HFF-Myc (cell line): ENCODE results near the gene RUNX2.

Experiments used
- DNase-seq: peaks from one replicate; pipeline ENCODE4 v3.0.0-alpha.2; 2011; ENCODE audit warnings: low read depth; ENCODE audit errors: extremely low read depth
- H3K4me3 ChIP-seq: replicated peaks from 2 replicates; pipeline ENCODE4 v1.5.1; 2011; ENCODE audit warnings: low read depth, mild to moderate bottlenecking, control low read depth, low read length
- CTCF ChIP-seq: IDR thresholded peaks from 2 replicates; pipeline ENCODE4 v1.5.1; 2012; ENCODE audit warnings: mild to moderate bottlenecking, low read depth, low read length, control low read depth; ENCODE audit errors: missing control alignments

RUNX2 gene

GRCh38 chr6:45541934-45542333, 213.8 kb downstream of the RUNX2 start:
- TF ChIP-seq CTCF, result no peak
- no peak for DNase-seq
- H3K4me3 ChIP-seq, result no peak overlapping the region

GRCh38 chr6:45543298-45544235, 215.4 kb downstream of the RUNX2 start:
- no peak overlapping the region for H3K4me3 ChIP-seq
- no peak for DNase-seq
- TF ChIP-seq CTCF, result no peak

- no peak for TF ChIP-seq CTCF
- H3K4me3 ChIP-seq, result no peak overlapping the region
- no peak for DNase-seq
These were observed 217.3 kb downstream of the RUNX2 start for GRCh38 chr6:45545416-45545815.

GRCh38 chr6:45548657-45549515, 220.8 kb downstream of the RUNX2 start:
- no peak for TF ChIP-seq CTCF
- DNase-seq, result no peak

GRCh38 chr6:45552536-45552935, 224.4 kb downstream of the RUNX2 start:
- H3K4me3 ChIP-seq, result no peak overlapping the region
- TF ChIP-seq CTCF, result no peak
- no peak for DNase-seq

More at GRCh38 chr6:45548657-45549515, 220.8 kb downstream of the RUNX2 start:
- H3K4me3 ChIP-seq, result no peak overlapping the region

GRCh38 chr6:45553730-45554344, 225.7 kb downstream of the RUNX2 start:
- DNase-seq, result no peak
- TF ChIP-seq CTCF, result no peak
- no peak overlapping the region for H3K4me3 ChIP-seq
